ENCODE measurements around the gene BCAN.

BCAN gene

GRCh38 chr1:156641761-156642264, at the start of gene BCAN:
Gene BCAN, plus strand, starts transcription at chr1:156642117. Its CDS starts 3,938 bp downstream, at chr1:156646055.
- Mint-ChIP-seq H3K4me1 (ENCODE audit: low read depth) (peaks cover 14% of the 10 kb centered on the region), H3K9me3 (no peaks in the 10 kb centered on the region), H3K27me3 (peaks cover 91% of the 10 kb centered on the region), H3K4me3 (peak within 1 kb of the TSS; percentile 30), H3K36me3 (ENCODE audit: low read depth) (no peaks in the 10 kb centered on the region), H3K27ac (no peak within 1 kb of the TSS)
- intact Hi-C loops (cut with micrococcal nuclease) = no loop called here

GRCh38 chr1:156592158-156592909, 49.6 kb upstream of the BCAN start:
- peak overlapping the region; percentile 75 for H3K27ac Mint-ChIP-seq
- intact Hi-C loops (cut with micrococcal nuclease) = no loop called here
- no peaks in the 10 kb centered on the region for H3K27me3 Mint-ChIP-seq
- peaks cover 31% of the 10 kb centered on the region for H3K36me3 Mint-ChIP-seq (ENCODE audit: low read depth)
- H3K9me3 Mint-ChIP-seq = no peaks in the 10 kb centered on the region
- peak overlapping the region; percentile 80 for H3K4me3 Mint-ChIP-seq
- H3K4me1 Mint-ChIP-seq (ENCODE audit: low read depth) = peaks cover 9% of the 10 kb centered on the region

- H3K9me3 Mint-ChIP-seq = no peaks in the 10 kb centered on the region
- peaks cover 9% of the 10 kb centered on the region for H3K4me1 Mint-ChIP-seq (ENCODE audit: low read depth)
- H3K4me3 Mint-ChIP-seq = peak overlapping the region; percentile 80
- H3K27ac Mint-ChIP-seq = no peak overlapping the region
- H3K36me3 Mint-ChIP-seq (ENCODE audit: low read depth) = peaks cover 38% of the 10 kb centered on the region
- H3K27me3 Mint-ChIP-seq = no peaks in the 10 kb centered on the region
- intact Hi-C loops (cut with micrococcal nuclease) = no loop called here
Measured at GRCh38 chr1:156592910-156593660, 48.8 kb upstream of the BCAN start.

- Mint-ChIP-seq H3K27me3 (no peaks in the 10 kb centered on the region), H3K4me3 (no peak overlapping the region), H3K27ac (no peak overlapping the region), H3K4me1 (ENCODE audit: low read depth) (peaks cover 14% of the 10 kb centered on the region), H3K9me3 (no peaks in the 10 kb centered on the region), H3K36me3 (ENCODE audit: low read depth) (peaks cover 44% of the 10 kb centered on the region)
- intact Hi-C loops (cut with micrococcal nuclease) = no loop called here
Measured at GRCh38 chr1:156593661-156593989, 48.3 kb upstream of the BCAN start.

- Mint-ChIP-seq H3K27me3 (no peaks in the 10 kb centered on the region), H3K9me3 (no peaks in the 10 kb centered on the region), H3K4me1 (ENCODE audit: low read depth) (peaks cover 17% of the 10 kb centered on the region), H3K4me3 (no peak overlapping the region), H3K27ac (no peak overlapping the region), H3K36me3 (ENCODE audit: low read depth) (peaks cover 47% of the 10 kb centered on the region)
- intact Hi-C loops (cut with micrococcal nuclease) = no loop called here
Measured at GRCh38 chr1:156594190-156594589, 47.7 kb upstream of the BCAN start.

GRCh38 chr1:156595016-156595415, 46.9 kb upstream of the BCAN start:
- H3K36me3 Mint-ChIP-seq (ENCODE audit: low read depth) = peaks cover 47% of the 10 kb centered on the region
- peaks cover 17% of the 10 kb centered on the region for H3K4me1 Mint-ChIP-seq (ENCODE audit: low read depth)
- H3K9me3 Mint-ChIP-seq = no peaks in the 10 kb centered on the region
- H3K27me3 Mint-ChIP-seq = no peaks in the 10 kb centered on the region
- no peak overlapping the region for H3K4me3 Mint-ChIP-seq
- intact Hi-C loops (cut with micrococcal nuclease) = no loop called here
- H3K27ac Mint-ChIP-seq = no peak overlapping the region

- H3K36me3 Mint-ChIP-seq (ENCODE audit: low read depth) = peaks cover 53% of the 10 kb centered on the region
Measured at GRCh38 chr1:156596426-156596825, 45.5 kb upstream of the BCAN start.

GRCh38 chr1:156598125-156598524, 43.8 kb upstream of the BCAN start:
- Mint-ChIP-seq H3K27me3 (no peaks in the 10 kb centered on the region), H3K9me3 (no peaks in the 10 kb centered on the region), H3K4me3 (no peak overlapping the region), H3K4me1 (ENCODE audit: low read depth) (peaks cover 23% of the 10 kb centered on the region), H3K36me3 (ENCODE audit: low read depth) (peaks cover 54% of the 10 kb centered on the region), H3K27ac (no peak overlapping the region)
- intact Hi-C loops (cut with micrococcal nuclease) = no loop called here

More at GRCh38 chr1:156596426-156596825, 45.5 kb upstream of the BCAN start:
- intact Hi-C loops (cut with micrococcal nuclease) = no loop called here
- no peaks in the 10 kb centered on the region for H3K9me3 Mint-ChIP-seq
- H3K4me1 Mint-ChIP-seq (ENCODE audit: low read depth) = peaks cover 23% of the 10 kb centered on the region
- no peaks in the 10 kb centered on the region for H3K27me3 Mint-ChIP-seq
- no peak overlapping the region for H3K4me3 Mint-ChIP-seq
- no peak overlapping the region for H3K27ac Mint-ChIP-seq

GRCh38 chr1:156598731-156599432, 43.0 kb upstream of the BCAN start:
- Mint-ChIP-seq H3K4me3 (no peak overlapping the region), H3K36me3 (ENCODE audit: low read depth) (peaks cover 54% of the 10 kb centered on the region), H3K27ac (no peak overlapping the region), H3K4me1 (ENCODE audit: low read depth) (peaks cover 23% of the 10 kb centered on the region), H3K27me3 (no peaks in the 10 kb centered on the region), H3K9me3 (no peaks in the 10 kb centered on the region)
- intact Hi-C loops (cut with micrococcal nuclease) = no loop called here

- no peaks in the 10 kb centered on the region for H3K9me3 Mint-ChIP-seq
- no peaks in the 10 kb centered on the region for H3K27me3 Mint-ChIP-seq
- intact Hi-C loops (cut with micrococcal nuclease) = loop anchor here (2.0 kb wide), 1 partner anchor 143 kb away; no protein-coding TSS in a partner anchor
- peaks cover 23% of the 10 kb centered on the region for H3K4me1 Mint-ChIP-seq (ENCODE audit: low read depth)
- peaks cover 49% of the 10 kb centered on the region for H3K36me3 Mint-ChIP-seq (ENCODE audit: low read depth)
- H3K4me3 Mint-ChIP-seq = no peak overlapping the region
- no peak overlapping the region for H3K27ac Mint-ChIP-seq
Measured at GRCh38 chr1:156599811-156600210, 42.1 kb upstream of the BCAN start.

- H3K27ac Mint-ChIP-seq = peak overlapping the region; percentile 87
- H3K4me3 Mint-ChIP-seq = peak overlapping the region; percentile 98
- intact Hi-C loops (cut with micrococcal nuclease) = loop anchor here (2.0 kb wide), 1 partner anchor 144 kb away; no protein-coding TSS in a partner anchor
- H3K27me3 Mint-ChIP-seq = no peaks in the 10 kb centered on the region
- H3K4me1 Mint-ChIP-seq (ENCODE audit: low read depth) = peaks cover 28% of the 10 kb centered on the region
- peaks cover 40% of the 10 kb centered on the region for H3K36me3 Mint-ChIP-seq (ENCODE audit: low read depth)
- no peaks in the 10 kb centered on the region for H3K9me3 Mint-ChIP-seq
Measured at GRCh38 chr1:156600733-156601121, 41.2 kb upstream of the BCAN start.

- no peaks in the 10 kb centered on the region for H3K27me3 Mint-ChIP-seq
- H3K27ac Mint-ChIP-seq = peak within 1 kb of the TSS; percentile 87
- intact Hi-C loops (cut with micrococcal nuclease) = loop anchor here (2.0 kb wide), 1 partner anchor 144 kb away; no protein-coding TSS in a partner anchor
- H3K4me1 Mint-ChIP-seq (ENCODE audit: low read depth) = peaks cover 28% of the 10 kb centered on the region
- H3K9me3 Mint-ChIP-seq = no peaks in the 10 kb centered on the region
- H3K36me3 Mint-ChIP-seq (ENCODE audit: low read depth) = peaks cover 34% of the 10 kb centered on the region
- H3K4me3 Mint-ChIP-seq = peak within 1 kb of the TSS; percentile 98
Measured at GRCh38 chr1:156601122-156601830, 40.6 kb upstream of the BCAN start, which contains the start of gene GPATCH4. Gene GPATCH4, minus strand, starts transcription at chr1:156601479.

- Mint-ChIP-seq H3K27ac (peak overlapping the region; percentile 87), H3K4me1 (ENCODE audit: low read depth) (peaks cover 28% of the 10 kb centered on the region), H3K9me3 (no peaks in the 10 kb centered on the region), H3K36me3 (ENCODE audit: low read depth) (peaks cover 28% of the 10 kb centered on the region), H3K4me3 (peak overlapping the region; percentile 98), H3K27me3 (no peaks in the 10 kb centered on the region)
- intact Hi-C loops (cut with micrococcal nuclease) = loop anchor here (2.0 kb wide), 1 partner anchor 145 kb away; no protein-coding TSS in a partner anchor
Measured at GRCh38 chr1:156601892-156602291, 40.0 kb upstream of the BCAN start.

Measured in dendritic cell treated with granulocyte-macrophage colony-stimulating factor and Interleukin-4, amounts not matched to agents 40 ng/mL and 50 ng/mL, for 4 days (primary cell).